IMR-90 (cell line): ENCODE measurements around the gene TP53TG5. TPM values are rescaled to one million over a fixed set of nuclear protein-coding genes. Genes with fewer than 3 reads are reported as not detected.

Source experiments
- ATAC-seq: fragments of 200-7000 bp; cut with Tn5 transposase; 2 replicates; pipeline ENCODE4 v1.9.1; 2020; ENCODE audit warnings: low read depth, mild to moderate bottlenecking, moderate library complexity
- BruUV-seq: library from RNA; stranded (reverse); fragments of 400-500 nt; replicated peaks from 2 replicates; lab custom pipeline; 2021; lab: Mats Ljungman, UMichigan
- CTCF ChIA-PET: fragments of 300-600 bp; formaldehyde crosslinking; extraction: SDS; loops from one replicate; lab custom pipeline; 2021; ENCODE audit warnings: antibody characterized with exemption; lab: Yijun Ruan, JAX
- POLR2A ChIA-PET: fragments of 300-600 bp; sonication (Branson Sonifier 250); formaldehyde crosslinking; loops from one replicate; lab custom pipeline; 2022; ENCODE audit warnings: antibody characterized with exemption; ENCODE audit not compliant: unreplicated experiment; lab: Charles Lee
- DNase-seq: peaks from one replicate; pipeline ENCODE4 v3.0.0; 2013
- H2AFZ ChIP-seq: replicated peaks from 2 replicates; pipeline ENCODE3; 2013; ENCODE audit warnings: low read length, mild to moderate bottlenecking; ENCODE audit not compliant: poor library complexity
- H2AK5ac ChIP-seq: 2 replicates; pipeline ENCODE4 v1.6.1; 2013; ENCODE audit warnings: low read depth, low read length, inconsistent platforms
- H2AK9ac ChIP-seq: replicated peaks from 2 replicates; pipeline ENCODE3; 2013; ENCODE audit warnings: mild to moderate bottlenecking, low read depth, low read length, moderate library complexity; ENCODE audit not compliant: poor library complexity
- H2BK120ac ChIP-seq: 2 replicates; pipeline ENCODE4 v1.6.1; 2013; ENCODE audit warnings: low read depth, low read length, inconsistent platforms
- H2BK15ac ChIP-seq: 3 replicates; pipeline ENCODE4 v1.6.1; 2013; ENCODE audit warnings: low read depth, low read length, inconsistent platforms
- H2BK20ac ChIP-seq: 2 replicates; pipeline ENCODE4 v1.6.1; 2013; ENCODE audit warnings: low read depth, mild to moderate bottlenecking, inconsistent platforms, low read length, moderate library complexity
- H2BK5ac ChIP-seq: 2 replicates; pipeline ENCODE4 v1.6.1; 2013; ENCODE audit warnings: mild to moderate bottlenecking, low read depth, low read length, inconsistent platforms; ENCODE audit not compliant: poor library complexity, severe bottlenecking
- H3K14ac ChIP-seq: replicated peaks from 2 replicates; pipeline ENCODE4 v1.6.1; 2013; ENCODE audit warnings: low read depth, low read length, inconsistent platforms
- H3K18ac ChIP-seq: 2 replicates; pipeline ENCODE4 v1.6.1; 2013; ENCODE audit warnings: low read depth, low read length, control low read depth
- H3K23ac ChIP-seq: 2 replicates; pipeline ENCODE4 v1.6.1; 2013; ENCODE audit warnings: low read depth, low read length, inconsistent platforms
- H3K27ac ChIP-seq: 2 replicates; pipeline ENCODE4 v1.5.1; 2013; ENCODE audit warnings: mild to moderate bottlenecking, control low read depth, low read length; ENCODE audit not compliant: insufficient read depth
- H3K27me3 ChIP-seq: 2 replicates; pipeline ENCODE4 v1.6.1; 2013; ENCODE audit warnings: low read length; ENCODE audit not compliant: control insufficient read depth, insufficient read depth
- H3K36me3 ChIP-seq: 2 replicates; pipeline ENCODE4 v1.6.1; 2013; ENCODE audit warnings: low read length, mixed read lengths; ENCODE audit not compliant: control insufficient read depth, insufficient read depth
- H3K4ac ChIP-seq: 2 replicates; pipeline ENCODE4 v1.6.1; 2013; ENCODE audit warnings: low read depth, low read length, inconsistent platforms
- H3K4me1 ChIP-seq: 2 replicates; pipeline ENCODE4 v1.6.1; 2013; ENCODE audit warnings: low read length, mixed read lengths; ENCODE audit not compliant: control insufficient read depth, insufficient read depth
- H3K4me2 ChIP-seq: 2 replicates; pipeline ENCODE4 v1.6.1; 2013; ENCODE audit warnings: low read depth, mild to moderate bottlenecking, control low read depth, low read length, moderate library complexity
- H3K4me3 ChIP-seq: 2 replicates; pipeline ENCODE4 v1.5.1; 2013; ENCODE audit warnings: low read depth, mild to moderate bottlenecking, control low read depth, low read length, moderate library complexity; ENCODE audit not compliant: insufficient read depth
- H3K56ac ChIP-seq: 2 replicates; pipeline ENCODE4 v1.6.1; 2013; ENCODE audit warnings: low read length, inconsistent platforms; ENCODE audit not compliant: insufficient read depth; ENCODE audit errors: extremely low read depth
- H3K79me1 ChIP-seq, 2 experiments: 2 replicates each; pipeline ENCODE4 v1.6.1; 2013; ENCODE audit warnings: low read length in 2 of 2, inconsistent platforms in 1 of 2, low read depth in 1 of 2
- H3K9ac ChIP-seq: 2 replicates; pipeline ENCODE4 v1.6.1; 2013; ENCODE audit warnings: low read depth, low read length, control low read depth
- H3K9me1 ChIP-seq: 2 replicates; pipeline ENCODE4 v1.6.1; 2013; ENCODE audit warnings: low read length, inconsistent platforms; ENCODE audit not compliant: insufficient read depth
- H3K9me3 ChIP-seq: 2 replicates; pipeline ENCODE4 v1.6.1; 2013; ENCODE audit warnings: low read length; ENCODE audit not compliant: control insufficient read depth, insufficient read depth
- H4K20me1 ChIP-seq: 2 replicates; pipeline ENCODE4 v1.6.1; 2013; ENCODE audit warnings: low read length, inconsistent platforms; ENCODE audit not compliant: insufficient read depth
- H4K5ac ChIP-seq: 2 replicates; pipeline ENCODE4 v1.6.1; 2013; ENCODE audit warnings: mild to moderate bottlenecking, low read depth, low read length, control low read depth
- H4K8ac ChIP-seq, 2 experiments: 2 replicates each; pipeline ENCODE4 v1.6.1; 2013; ENCODE audit warnings: low read depth in 2 of 2, low read length in 2 of 2, control low read depth in 1 of 2, inconsistent platforms in 1 of 2
- H4K91ac ChIP-seq: 2 replicates; pipeline ENCODE4 v1.6.1; 2013; ENCODE audit warnings: low read depth, low read length, inconsistent platforms; ENCODE audit not compliant: insufficient read depth
- FOS ChIP-seq: fragments of 150-350 bp; IDR thresholded peaks from 2 replicates; pipeline ENCODE4 v1.6.1; 2016; ENCODE audit warnings: low read depth, low read length
- MAZ ChIP-seq: IDR thresholded peaks from 2 replicates; pipeline ENCODE4 v1.6.1; 2012; ENCODE audit warnings: low read depth, mild to moderate bottlenecking, low read length, improper control_type of control experiment, moderate library complexity, borderline replicate concordance
- NFE2L2 ChIP-seq: fragments of 150-350 bp; IDR thresholded peaks from 2 replicates; pipeline ENCODE4 v1.6.1; 2016; ENCODE audit warnings: low read depth, mild to moderate bottlenecking, low read length
- RCOR1 ChIP-seq: IDR thresholded peaks from 2 replicates; pipeline ENCODE4 v1.6.1; 2012; ENCODE audit warnings: mild to moderate bottlenecking, low read length, improper control_type of control experiment; ENCODE audit not compliant: insufficient replicate concordance
- whole genome bisulfite sequencing, 2 experiments: methylation state at CpG; one replicate each; pipeline versions ENCODE4 v1.1.5 to v1.1.7; 2013; ENCODE audit warnings: missing lambda C conversion rate in 2 of 2; ENCODE audit not compliant: insufficient read length in 1 of 2; ENCODE audit errors: extremely low coverage in 2 of 2; 5-methylcytosine and 5-hydroxymethylcytosine counted together
- dilution Hi-C: fragments of 300-500 bp; cut with HindIII; formaldehyde crosslinking; loops from one replicate; pipeline ENCODE4 v1.14.3; 2018; ENCODE audit warnings: low sequenced_read_pairs; ENCODE audit not compliant: unreplicated experiment
- in situ Hi-C: fragments of 300-500 bp; cut with MboI; formaldehyde crosslinking; loops from 3 replicates; pipeline ENCODE4 v1.14.3; 2019; ENCODE audit warnings: low sequenced_read_pairs, inconsistent platforms, mixed read lengths
- intact Hi-C: fragments of 100-400 bp; cut with micrococcal nuclease; formaldehyde crosslinking; loops from 2 replicates; pipeline ENCODE4 v1.10.0; 2022
- polyA plus RNA-seq, 3 experiments: library from polyadenylated mRNA; depleted of rRNA; stranded (reverse); fragments of >200 nt; gene quantifications; 2 replicates each; pipeline ENCODE4 v1.2.3, GENCODE V29; 2012; ENCODE audit warnings: low replicate concordance in 1 of 3
- total RNA-seq: library from RNA; depleted of rRNA; stranded (reverse); fragments of >200 nt; gene quantifications from 2 replicates; pipeline ENCODE4 v1.2.3, GENCODE V29; 2012
- TF ChIP-seq, protein P1 (sequence below): fragments of 150-350 bp; IDR thresholded peaks from 2 replicates; pipeline ENCODE4 v1.6.1; 2016; ENCODE audit warnings: low read depth, mild to moderate bottlenecking, low read length, moderate library complexity, borderline replicate concordance

The TP53TG5 gene
- total and polyA plus RNA-seq, 2 of the 4 experiments (the other 2 are of a cell fraction): not detected

DNA sequence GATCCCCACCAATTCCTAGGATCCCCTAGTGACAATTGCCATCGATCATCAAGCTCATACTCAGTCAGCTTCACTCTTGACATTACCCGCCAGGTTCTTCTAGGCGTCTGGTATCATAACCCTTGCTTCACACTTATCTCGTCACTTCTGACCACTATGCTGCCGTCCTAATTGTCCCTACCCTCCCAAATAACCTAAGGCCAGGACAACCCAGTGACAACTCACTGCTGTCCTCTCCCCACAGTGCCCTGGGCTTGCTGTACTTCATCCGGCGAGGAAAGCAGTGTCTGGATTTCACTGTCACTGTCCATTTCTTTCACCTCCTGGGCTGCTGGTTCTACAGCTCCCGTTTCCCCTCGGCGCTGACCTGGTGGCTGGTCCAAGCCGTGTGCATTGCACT is 11.5 kb downstream of the TP53TG5 start:
- no peak overlapping the region for H2BK5ac ChIP-seq
- no peak overlapping the region for H2AK9ac ChIP-seq
- no peak overlapping the region for H3K56ac ChIP-seq
- ChIA-PET CTCF (no interaction called here), POLR2A (no interaction called here)
- DNase-seq: no peak
- H2BK15ac ChIP-seq: no peak overlapping the region
- peaks cover 9 to 39% of the 10 kb centered on the region in 2 experiments for H3K79me1 ChIP-seq
- no peak overlapping the region for H2BK120ac ChIP-seq
- H3K9me3 ChIP-seq: no peaks in the 10 kb centered on the region
- peaks cover 4% of the 10 kb centered on the region; the same call in 1 of the 2 replicates for H3K9me1 ChIP-seq
- dilution Hi-C loops: no loop called here
- no peak overlapping the region for H3K4me2 ChIP-seq
- 86% methylated on average over 7 of the region's 11 CpGs; no CpG with 5 or more reads in 1 of the 2 experiments for WGBS, 2 experiments
- no peak overlapping the region for H4K5ac ChIP-seq
- H3K4ac ChIP-seq: no peak overlapping the region
- intact Hi-C loops: no loop called here
- no peak overlapping the region for H4K8ac ChIP-seq
- H3K27ac ChIP-seq: no peak overlapping the region
- no peak overlapping the region for H3K4me3 ChIP-seq
- TF ChIP-seq MAZ (no peak), NFE2L2 (no peak), FOS (no peak), RCOR1 (no peak)
- TF ChIP-seq, protein P1, sequence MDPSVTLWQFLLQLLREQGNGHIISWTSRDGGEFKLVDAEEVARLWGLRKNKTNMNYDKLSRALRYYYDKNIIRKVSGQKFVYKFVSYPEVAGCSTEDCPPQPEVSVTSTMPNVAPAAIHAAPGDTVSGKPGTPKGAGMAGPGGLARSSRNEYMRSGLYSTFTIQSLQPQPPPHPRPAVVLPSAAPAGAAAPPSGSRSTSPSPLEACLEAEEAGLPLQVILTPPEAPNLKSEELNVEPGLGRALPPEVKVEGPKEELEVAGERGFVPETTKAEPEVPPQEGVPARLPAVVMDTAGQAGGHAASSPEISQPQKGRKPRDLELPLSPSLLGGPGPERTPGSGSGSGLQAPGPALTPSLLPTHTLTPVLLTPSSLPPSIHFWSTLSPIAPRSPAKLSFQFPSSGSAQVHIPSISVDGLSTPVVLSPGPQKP: no peak
- no peak overlapping the region for H3K23ac ChIP-seq
- no TSS peak for BruUV-seq
- H2AFZ ChIP-seq: no peak overlapping the region
- H4K91ac ChIP-seq: no peak overlapping the region
- no peak overlapping the region for H3K14ac ChIP-seq
- ATAC-seq: no peak
- in situ Hi-C loops: no loop called here
- no peak overlapping the region for H2BK20ac ChIP-seq
- no peak overlapping the region for H2AK5ac ChIP-seq
- no peaks in the 10 kb centered on the region for H3K27me3 ChIP-seq
- no peak overlapping the region for H3K18ac ChIP-seq
- no peak overlapping the region for H3K9ac ChIP-seq
- H3K36me3 ChIP-seq: peaks cover 19% of the 10 kb centered on the region
- 0 out of 2 replicates have a peak, but pooled peaks cover 3% of the 10 kb centered on the region for H3K4me1 ChIP-seq
- no peaks in the 10 kb centered on the region for H4K20me1 ChIP-seq
